ENCODE measurements around the gene PTPRZ1. TPM values are rescaled to one million over a fixed set of nuclear protein-coding genes. Genes with fewer than 3 reads are reported as not detected.

The PTPRZ1 gene
- total and polyA plus RNA-seq, 2 of the 4 experiments (the other 2 are of a cell fraction), result not detected

DNA sequence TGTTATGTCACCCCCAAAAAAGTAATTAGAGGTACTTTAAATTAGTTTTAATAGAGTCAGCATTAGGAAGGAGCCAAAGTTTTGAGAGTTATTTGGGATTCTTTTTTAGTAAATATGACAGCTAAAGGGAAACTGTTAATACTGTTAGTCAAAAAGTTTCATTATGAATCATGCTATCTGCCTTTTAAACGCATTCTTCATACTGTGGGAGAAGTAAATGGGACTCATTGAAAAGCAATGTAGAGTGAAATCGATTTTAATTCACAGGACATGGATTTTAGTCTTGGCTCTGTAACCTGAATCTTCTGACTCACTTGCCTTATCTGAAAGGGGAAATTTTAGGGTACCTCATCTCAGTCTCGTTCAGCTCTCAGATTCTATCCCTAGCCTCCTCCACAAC, 165.9 kb downstream of the PTPRZ1 start:
- ATAC-seq (ENCODE audit: low read depth) (no peak), DNase-seq (peak; percentile 4)
- Histone ChIP-seq H3K9ac (ENCODE audit: low read depth, low read length) (no peak overlapping the region), H3K4me2 (ENCODE audit: low read depth, low read length) (no peak overlapping the region), H3K36me3 (ENCODE audit: control insufficient read depth, insufficient read depth, low read length) (no peaks in the 10 kb centered on the region), H3K9me1 (ENCODE audit: insufficient read depth, low read length) (no peaks in the 10 kb centered on the region), H4K20me1 (ENCODE audit: insufficient read depth, low read length) (no peaks in the 10 kb centered on the region), H2BK5ac (ENCODE audit: low read depth, low read length, poor library complexity, severe bottlenecking) (no peak overlapping the region), H3K56ac (ENCODE audit: extremely low read depth, insufficient read depth, low read length) (no peak overlapping the region), H3K79me1 (ENCODE audit: low read depth in 1 of 2, low read length in 2 of 2) (no peaks in the 10 kb centered on the region), H3K18ac (ENCODE audit: low read depth, low read length) (no peak overlapping the region), H3K27ac (ENCODE audit: insufficient read depth, low read length) (no peak overlapping the region), H4K8ac (ENCODE audit: low read depth in 2 of 2, low read length in 2 of 2) (no peak overlapping the region), H3K4me1 (ENCODE audit: control insufficient read depth, insufficient read depth, low read length) (no peaks in the 10 kb centered on the region), H2AFZ (replicated peaks; ENCODE audit: low read length, poor library complexity) (no peak overlapping the region), H3K9me3 (ENCODE audit: control insufficient read depth, insufficient read depth, low read length) (no peaks in the 10 kb centered on the region), H2AK9ac (replicated peaks; ENCODE audit: low read depth, low read length, poor library complexity) (no peak overlapping the region), H2BK120ac (ENCODE audit: low read depth, low read length) (no peak overlapping the region), H2BK20ac (ENCODE audit: low read depth, low read length) (no peak overlapping the region), H3K4ac (ENCODE audit: low read depth, low read length) (no peak overlapping the region), H4K91ac (ENCODE audit: insufficient read depth, low read depth, low read length) (no peak overlapping the region), H3K14ac (replicated peaks; ENCODE audit: low read depth, low read length) (no peak overlapping the region), H2AK5ac (ENCODE audit: low read depth, low read length) (no peak overlapping the region), H3K4me3 (ENCODE audit: insufficient read depth, low read depth, low read length) (no peak overlapping the region), H3K27me3 (ENCODE audit: control insufficient read depth, insufficient read depth, low read length) (no peaks in the 10 kb centered on the region), H3K23ac (ENCODE audit: low read depth, low read length) (no peak overlapping the region), H2BK15ac (ENCODE audit: low read depth, low read length) (no peak overlapping the region), H4K5ac (ENCODE audit: low read depth, low read length) (no peak overlapping the region)
- no TSS peak for BruUV-seq (replicated peaks)
- POLR2A ChIA-PET (ENCODE audit: unreplicated experiment), result interaction anchor here (0.6 kb wide), 1 partner anchor 24 kb away, joined by 27 read pairs; no protein-coding TSS in a partner anchor
- dilution Hi-C loops (cut with HindIII; ENCODE audit: low sequenced_read_pairs, unreplicated experiment), result no loop called here
- TF ChIP-seq, protein P1, sequence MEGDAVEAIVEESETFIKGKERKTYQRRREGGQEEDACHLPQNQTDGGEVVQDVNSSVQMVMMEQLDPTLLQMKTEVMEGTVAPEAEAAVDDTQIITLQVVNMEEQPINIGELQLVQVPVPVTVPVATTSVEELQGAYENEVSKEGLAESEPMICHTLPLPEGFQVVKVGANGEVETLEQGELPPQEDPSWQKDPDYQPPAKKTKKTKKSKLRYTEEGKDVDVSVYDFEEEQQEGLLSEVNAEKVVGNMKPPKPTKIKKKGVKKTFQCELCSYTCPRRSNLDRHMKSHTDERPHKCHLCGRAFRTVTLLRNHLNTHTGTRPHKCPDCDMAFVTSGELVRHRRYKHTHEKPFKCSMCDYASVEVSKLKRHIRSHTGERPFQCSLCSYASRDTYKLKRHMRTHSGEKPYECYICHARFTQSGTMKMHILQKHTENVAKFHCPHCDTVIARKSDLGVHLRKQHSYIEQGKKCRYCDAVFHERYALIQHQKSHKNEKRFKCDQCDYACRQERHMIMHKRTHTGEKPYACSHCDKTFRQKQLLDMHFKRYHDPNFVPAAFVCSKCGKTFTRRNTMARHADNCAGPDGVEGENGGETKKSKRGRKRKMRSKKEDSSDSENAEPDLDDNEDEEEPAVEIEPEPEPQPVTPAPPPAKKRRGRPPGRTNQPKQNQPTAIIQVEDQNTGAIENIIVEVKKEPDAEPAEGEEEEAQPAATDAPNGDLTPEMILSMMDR (conservative IDR thresholded peaks at IDR 0.05; ENCODE audit: low read depth, low read length), result no peak
- TF ChIP-seq NFE2L2 (IDR thresholded peaks at IDR 0.05; ENCODE audit: low read depth, low read length) (no peak), MAZ (IDR thresholded peaks at IDR 0.05; ENCODE audit: borderline replicate concordance, low read depth, low read length) (no peak), SMC3 (IDR thresholded peaks at IDR 0.05; ENCODE audit: low read depth, low read length) (no peak), RFX5 (IDR thresholded peaks at IDR 0.05; ENCODE audit: low read depth, low read length) (no peak), CHD1 (IDR thresholded peaks at IDR 0.05; ENCODE audit: low read depth, low read length) (no peak)
- CTCF ChIA-PET, result no interaction called here
- in situ Hi-C loops (cut with MboI; ENCODE audit: low sequenced_read_pairs), result no loop called here
- no CpG with 5 or more reads among the region's 3 CpGs for WGBS, 2 experiments (ENCODE audit: extremely low coverage in 2 of 2, insufficient read length in 1 of 2)
- intact Hi-C loops (cut with micrococcal nuclease), result no loop called here
